Measurements from ENCODE around the gene RPL10. TPM values are rescaled to one million over a fixed set of nuclear protein-coding genes. Genes with fewer than 3 reads are reported as not detected.

The RPL10 gene
- polyA plus RNA-seq, 4 donors: 3,011 to 4,069 (median 3,093) TPM

DNA sequence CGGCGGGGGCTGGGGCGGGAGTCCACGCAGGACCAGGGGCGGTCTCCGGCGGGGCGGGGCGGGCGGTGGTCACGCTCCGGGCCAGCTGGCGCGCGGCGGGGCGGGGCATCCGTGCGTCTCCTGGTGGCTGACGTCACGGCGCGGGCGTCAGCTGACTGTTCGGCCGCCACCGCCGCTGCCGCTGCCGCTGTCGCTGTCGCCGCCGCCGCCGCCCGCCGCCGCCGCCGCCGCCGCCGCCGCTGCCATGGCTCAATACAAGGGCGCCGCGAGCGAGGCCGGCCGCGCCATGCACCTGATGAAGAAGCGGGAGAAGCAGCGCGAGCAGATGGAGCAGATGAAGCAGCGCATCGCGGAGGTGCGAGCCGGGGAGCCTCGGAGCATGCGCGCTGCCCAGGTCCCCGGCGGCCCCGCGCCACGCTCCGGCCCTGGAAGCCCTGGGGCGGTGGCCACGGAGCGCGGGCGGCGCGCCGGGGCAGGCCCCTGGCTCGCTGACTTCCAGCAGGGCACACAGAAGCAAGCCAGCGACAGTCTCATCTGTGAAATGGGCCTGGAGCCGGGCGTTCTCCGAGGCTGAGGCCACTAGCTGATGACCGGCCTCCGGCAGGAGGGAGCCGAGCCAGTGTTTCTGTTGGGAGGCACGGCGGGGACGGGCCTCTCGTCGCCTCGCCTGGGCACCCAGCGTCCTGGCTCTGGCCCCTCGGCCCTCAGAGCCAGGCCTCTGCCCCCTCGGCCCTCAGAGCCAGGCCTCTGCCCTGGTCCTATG is 46.0 kb downstream of the RPL10 start, which contains the start of gene FAM50A:
Gene FAM50A, plus strand, starts transcription at position 150 of the 763 bp plus-strand sequence. Its CDS starts 95 bp downstream, at position 245.
- no peak for DNase-seq (ENCODE audit: low read depth in 4 of 4, low spot score in 2 of 4)

DNA sequence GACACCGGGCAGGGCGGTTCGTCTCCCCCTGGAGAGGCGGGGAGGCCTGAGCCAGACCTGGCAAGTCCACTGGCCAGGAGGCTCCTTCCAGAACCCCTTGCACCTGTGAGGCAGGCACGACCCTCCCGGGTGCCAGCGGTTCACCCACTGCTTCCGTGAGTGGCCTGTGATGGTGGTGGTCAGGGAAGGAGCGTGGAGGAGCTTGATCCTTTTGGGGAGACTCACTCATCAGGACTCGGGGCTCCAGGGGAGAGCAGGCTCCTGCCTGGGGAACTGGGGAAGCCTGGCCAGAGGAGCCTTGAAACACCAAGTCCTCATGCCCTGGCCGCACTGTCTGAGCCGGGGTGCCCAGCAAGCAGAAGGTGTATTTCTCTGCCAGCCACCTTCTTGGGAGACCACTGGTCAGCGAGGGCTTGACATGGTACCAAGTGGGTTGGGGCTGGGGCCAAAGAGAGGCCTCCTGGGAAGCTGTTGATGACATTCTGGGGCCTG is 46.6 kb downstream of the RPL10 start:
- no peak for DNase-seq (ENCODE audit: low read depth in 4 of 4, low spot score in 2 of 4)

DNA sequence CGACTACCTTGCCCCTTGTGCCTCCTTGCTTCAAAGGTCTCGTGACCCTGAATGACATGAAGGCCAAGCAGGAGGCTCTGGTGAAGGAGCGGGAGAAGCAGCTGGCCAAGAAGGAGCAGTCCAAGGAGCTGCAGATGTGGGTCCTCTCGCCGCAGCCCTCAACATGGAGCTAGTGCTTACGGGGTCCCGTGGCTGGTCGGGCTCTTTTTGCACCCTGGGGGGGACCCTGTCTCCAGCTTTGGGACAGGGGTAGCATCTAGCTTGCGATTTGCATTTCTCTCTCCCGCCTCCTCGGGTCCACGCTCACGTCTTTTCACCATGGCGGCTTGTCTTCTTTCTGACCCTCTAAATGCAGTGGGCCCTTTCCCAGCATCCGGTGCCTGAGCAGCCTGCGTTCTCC is 47.6 kb downstream of the RPL10 start:
- no peak for DNase-seq (ENCODE audit: low read depth in 4 of 4, low spot score in 2 of 4)

DNA sequence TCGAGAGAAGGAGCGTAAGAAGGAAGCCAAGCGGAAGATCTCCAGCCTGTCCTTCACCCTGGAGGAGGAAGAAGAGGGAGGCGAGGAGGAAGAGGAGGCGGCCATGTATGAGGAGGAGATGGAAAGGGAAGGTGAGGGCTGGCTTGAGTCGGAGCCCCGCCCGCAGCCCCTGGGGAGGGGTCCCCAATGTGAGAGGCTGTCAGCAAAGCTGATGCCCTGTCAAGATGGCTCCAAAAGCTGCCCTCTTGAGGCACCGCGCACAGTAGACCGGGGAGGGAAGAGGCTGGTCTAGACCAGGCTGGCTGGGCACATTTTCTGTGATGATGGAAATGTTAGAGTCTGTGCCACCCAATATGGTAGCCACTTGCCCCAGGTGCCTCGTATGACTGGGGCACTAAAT is 48.3 kb downstream of the RPL10 start:
- no peak for DNase-seq (ENCODE audit: low read depth in 4 of 4, low spot score in 2 of 4)

DNA sequence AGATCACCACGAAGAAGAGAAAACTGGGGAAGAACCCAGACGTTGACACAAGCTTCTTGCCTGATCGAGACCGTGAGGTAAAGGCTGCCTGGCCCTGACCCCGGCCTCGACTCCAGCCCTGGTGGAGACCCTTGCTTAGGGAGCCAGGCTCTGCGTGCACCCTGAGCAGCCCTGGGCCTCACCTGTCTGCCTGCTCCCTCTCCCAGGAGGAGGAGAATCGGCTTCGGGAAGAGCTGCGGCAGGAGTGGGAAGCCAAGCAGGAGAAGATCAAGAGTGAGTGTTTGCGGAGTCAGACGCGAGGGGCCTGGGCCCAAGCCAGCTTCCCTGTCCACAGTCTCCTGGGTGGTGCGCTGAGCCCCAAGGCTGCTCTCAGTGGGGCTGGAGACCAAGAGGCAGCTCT is 50.3 kb downstream of the RPL10 start:
- DNase-seq (ENCODE audit: low read depth in 4 of 4, low spot score in 2 of 4): no peak

DNA sequence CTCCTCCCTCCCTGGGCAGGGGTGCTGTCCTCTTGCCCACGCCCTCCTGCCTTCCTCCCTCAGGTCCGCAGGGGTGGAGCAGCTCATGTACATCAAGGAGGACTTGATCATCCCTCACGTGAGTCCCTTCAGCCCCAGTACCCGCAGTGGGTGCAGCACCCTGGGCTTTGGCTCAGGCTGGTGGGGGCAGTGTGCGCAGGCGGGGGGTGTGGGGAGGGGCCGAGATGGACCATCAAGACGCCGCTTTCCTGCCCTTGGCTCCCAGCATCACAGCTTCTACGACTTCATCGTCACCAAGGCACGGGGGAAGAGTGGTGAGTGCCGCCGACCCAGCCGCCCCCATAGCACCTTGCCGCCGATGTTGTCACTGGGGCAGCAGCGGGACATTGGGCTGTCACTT is 51.4 kb downstream of the RPL10 start:
- no peak for DNase-seq (ENCODE audit: low read depth in 4 of 4, low spot score in 2 of 4)

DNA sequence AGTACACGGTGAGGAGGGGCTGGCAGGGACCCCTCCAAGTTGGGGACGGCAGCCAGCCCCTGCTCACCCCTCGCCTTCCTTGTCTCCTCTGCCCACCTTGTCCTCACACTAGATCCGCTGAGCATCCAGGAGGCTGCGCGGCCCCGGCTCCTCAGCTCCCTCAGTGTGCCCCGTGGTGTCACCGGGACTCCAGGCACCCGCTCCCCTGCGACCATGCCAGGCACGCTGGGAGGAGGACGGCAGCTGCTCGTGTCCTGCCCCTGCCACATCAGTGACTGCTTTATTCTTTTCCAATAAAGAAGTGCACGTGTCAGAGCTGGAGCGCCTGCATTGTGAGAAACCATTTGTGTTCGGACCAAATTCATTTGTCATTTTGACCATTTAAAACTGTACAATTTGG is 52.1 kb downstream of the RPL10 start:
- no peak for DNase-seq (ENCODE audit: low read depth in 4 of 4, low spot score in 2 of 4)

Other genes with a start within 250 kb of the RPL10 start
- not detected for gene OPN1MW, start 215.8 kb upstream of the RPL10 start, polyA plus RNA-seq (ENCODE audit: insufficient read length in 4 of 4)
- not detected for gene OPN1MW2, start 178.6 kb upstream of the RPL10 start, polyA plus RNA-seq (ENCODE audit: insufficient read length in 4 of 4)
- not detected for gene OPN1MW3, start 140.8 kb upstream of the RPL10 start, polyA plus RNA-seq (ENCODE audit: insufficient read length in 4 of 4)
- not detected for gene TEX28, start 103.3 kb upstream of the RPL10 start, polyA plus RNA-seq (ENCODE audit: insufficient read length in 4 of 4)
- gene TKTL1, start 102.6 kb upstream of the RPL10 start, polyA plus RNA-seq (ENCODE audit: insufficient read length in 4 of 4): under 1 TPM; 0.33 to 0.61 (median 0.53) TPM
- gene FLNA, start 23.7 kb upstream of the RPL10 start, polyA plus RNA-seq (ENCODE audit: insufficient read length in 4 of 4): 100 to 1,000 TPM; 414 to 641 (median 539) TPM
- gene EMD, start 19.1 kb upstream of the RPL10 start, polyA plus RNA-seq (ENCODE audit: insufficient read length in 4 of 4): 10 to 100 TPM; 63.4 to 76.3 (median 74.9) TPM
- 10 to 100 TPM; 13.2 to 14.8 (median 14.7) TPM for gene DNASE1L1, start 10.9 kb downstream of the RPL10 start, polyA plus RNA-seq (ENCODE audit: insufficient read length in 4 of 4)
- gene TAFAZZIN, start 13.2 kb downstream of the RPL10 start, polyA plus RNA-seq (ENCODE audit: insufficient read length in 4 of 4): 10 to 100 TPM; 26.4 to 51.2 (median 36.5) TPM
- gene ATP6AP1, start 30.3 kb downstream of the RPL10 start, polyA plus RNA-seq (ENCODE audit: insufficient read length in 4 of 4): 100 to 1,000 TPM; 142 to 176 (median 157) TPM
- gene GDI1, start 38.8 kb downstream of the RPL10 start, polyA plus RNA-seq (ENCODE audit: insufficient read length in 4 of 4): 100 to 1,000 TPM; 104 to 156 (median 137) TPM
- 10 to 100 TPM; 51.8 to 58.8 (median 57.3) TPM for gene FAM50A, start 45.8 kb downstream of the RPL10 start, polyA plus RNA-seq (ENCODE audit: insufficient read length in 4 of 4)
- 10 to 100 TPM; 34.7 to 66.9 (median 53.3) TPM for gene PLXNA3, start 59.9 kb downstream of the RPL10 start, polyA plus RNA-seq (ENCODE audit: insufficient read length in 4 of 4)
- gene LAGE3, start 80.9 kb downstream of the RPL10 start, polyA plus RNA-seq (ENCODE audit: insufficient read length in 4 of 4): 10 to 100 TPM; 11.4 to 19.4 (median 13.4) TPM
- 10 to 100 TPM; 26.2 to 39.6 (median 30.1) TPM for gene UBL4A, start 88.2 kb downstream of the RPL10 start, polyA plus RNA-seq (ENCODE audit: insufficient read length in 4 of 4)
- 10 to 100 TPM; 18.3 to 25.0 (median 20.7) TPM for gene SLC10A3, start 92.3 kb downstream of the RPL10 start, polyA plus RNA-seq (ENCODE audit: insufficient read length in 4 of 4)
- 10 to 100 TPM; 34.1 to 47.8 (median 40.2) TPM for gene FAM3A, start 117.9 kb downstream of the RPL10 start, polyA plus RNA-seq (ENCODE audit: insufficient read length in 4 of 4)
- gene G6PD, start 148.5 kb downstream of the RPL10 start, polyA plus RNA-seq (ENCODE audit: insufficient read length in 4 of 4): 10 to 100 TPM; 32.4 to 47.8 (median 41.6) TPM
- 10 to 100 TPM; 13.9 to 24.2 (median 19.2) TPM for gene IKBKG, start 149.2 kb downstream of the RPL10 start, polyA plus RNA-seq (ENCODE audit: insufficient read length in 4 of 4)
- gene CTAG1A, start 186.8 kb downstream of the RPL10 start, polyA plus RNA-seq (ENCODE audit: insufficient read length in 4 of 4): not detected
- gene CTAG1B, start 220.9 kb downstream of the RPL10 start, polyA plus RNA-seq (ENCODE audit: insufficient read length in 4 of 4): not detected